Endothelial cell of umbilical vein (primary cell): ENCODE results near the gene COL6A3. TPM values are rescaled to one million over a fixed set of nuclear protein-coding genes. Genes with fewer than 3 reads are reported as not detected.

ENCODE experiments used
- BruUV-seq: library from RNA; stranded (reverse); fragments of 400-500 nt; replicated peaks from 2 replicates; lab custom pipeline; 2021; lab: Mats Ljungman, UMichigan
- CTCF ChIA-PET: fragments of 300-600, 350-600 bp; sonication (Branson Sonifier 250); formaldehyde crosslinking; loops from one replicate; lab custom pipeline; 2021; ENCODE audit warnings: antibody characterized with exemption, inconsistent platforms; lab: Charles Lee
- POLR2A ChIA-PET: fragments of 300-600, 350-600 bp; sonication (Branson Sonifier 250); formaldehyde crosslinking; loops from one replicate; lab custom pipeline; 2021; ENCODE audit warnings: antibody characterized with exemption, inconsistent platforms; lab: Charles Lee
- DNase-seq: peaks from one replicate; pipeline ENCODE4 v3.0.0-alpha.2; 2011; ENCODE audit warnings: low read depth, low spot score
- FAIRE-seq: peaks from 2 replicates; lab custom pipeline; 2011; peaks lifted over from hg19 to GRCh38; lab: Jason Lieb, UNC
- H2AFZ ChIP-seq: 2 replicates; pipeline ENCODE4 v1.6.0; 2012; ENCODE audit warnings: low read depth, low read length, control low read depth, inconsistent platforms
- H3K27ac ChIP-seq: 2 replicates; pipeline ENCODE4 v1.5.1; 2011; ENCODE audit warnings: low read depth, mild to moderate bottlenecking, control low read depth, low read length, moderate library complexity; ENCODE audit not compliant: insufficient read depth
- H3K27me3 ChIP-seq, 2 experiments: 2 replicates each; pipeline versions ENCODE4 v1.6.0 to v1.6.1; 2011; ENCODE audit warnings: low read length in 2 of 2, mixed read lengths in 1 of 2; ENCODE audit not compliant: control insufficient read depth in 2 of 2, insufficient read depth in 2 of 2
- H3K36me3 ChIP-seq, 2 experiments: 2 replicates in 1 of 2; 3 replicates in 1 of 2; pipeline ENCODE4 v1.5.1; 2011; ENCODE audit warnings: low read length in 2 of 2, mild to moderate bottlenecking in 1 of 2, moderate library complexity in 1 of 2; ENCODE audit not compliant: control insufficient read depth in 2 of 2, insufficient read depth in 2 of 2; ENCODE audit errors: extremely low read depth in 1 of 2
- H3K4me1 ChIP-seq: 3 replicates; pipeline ENCODE4 v1.5.1; 2011; ENCODE audit warnings: mild to moderate bottlenecking, low read length; ENCODE audit not compliant: control insufficient read depth, insufficient read depth; ENCODE audit errors: extremely low read depth
- H3K4me2 ChIP-seq: 2 replicates; pipeline ENCODE4 v1.6.1; 2011; ENCODE audit warnings: low read length, control low read depth, mixed read lengths; ENCODE audit not compliant: insufficient read depth
- H3K4me3 ChIP-seq, 3 experiments: fragments of 200-600 bp in 1 of 3; sonication (generic), shearing (Covaris generic) in 1 of 3; replicated peaks in 1 of 3; 2 replicates each; pipeline ENCODE4 v1.5.1; 2011 to 2016; ENCODE audit warnings: control low read depth in 3 of 3, low read length in 3 of 3, mild to moderate bottlenecking in 2 of 3, inconsistent platforms in 1 of 3, low read depth in 1 of 3, moderate library complexity in 1 of 3; ENCODE audit not compliant: insufficient read depth in 1 of 3
- H3K79me2 ChIP-seq: 2 replicates; pipeline ENCODE4 v1.6.0; 2012; ENCODE audit warnings: low read length, inconsistent platforms; ENCODE audit not compliant: control insufficient read depth, insufficient read depth
- H3K9ac ChIP-seq: replicated peaks from 2 replicates; pipeline ENCODE3; 2011; ENCODE audit warnings: low read length, control low read depth; ENCODE audit not compliant: insufficient read depth; ENCODE audit errors: extremely low read depth
- H3K9me1 ChIP-seq: replicated peaks from 3 replicates; pipeline ENCODE4 v1.6.0; 2011; ENCODE audit warnings: mild to moderate bottlenecking, low read length; ENCODE audit not compliant: control insufficient read depth, insufficient read depth; ENCODE audit errors: extremely low read depth
- H3K9me3 ChIP-seq: replicated peaks from 2 replicates; pipeline ENCODE4 v1.5.1; 2012; ENCODE audit warnings: low read length, inconsistent platforms; ENCODE audit not compliant: control insufficient read depth, insufficient read depth
- H4K20me1 ChIP-seq: replicated peaks from 2 replicates; pipeline ENCODE3; 2011; ENCODE audit warnings: mild to moderate bottlenecking, low read length; ENCODE audit not compliant: control insufficient read depth, insufficient read depth; ENCODE audit errors: extremely low read depth
- CTCF ChIP-seq, 2 donors: IDR thresholded peaks; 1 replicate in 1 of 2; 2 replicates in 1 of 2; pipeline ENCODE4 v1.5.1; 2011; ENCODE audit warnings: low read length in 2 of 2, mild to moderate bottlenecking in 2 of 2, moderate library complexity in 2 of 2, control low read depth in 1 of 2, inconsistent platforms in 1 of 2, low read depth in 1 of 2; ENCODE audit not compliant: insufficient read depth in 1 of 2; ENCODE audit errors: extremely low read depth in 1 of 2
- EZH2 ChIP-seq: IDR thresholded peaks from 2 replicates; pipeline ENCODE4 v1.6.1; 2012; ENCODE audit warnings: borderline replicate concordance, low read depth, mild to moderate bottlenecking, moderate library complexity, low read length, inconsistent platforms; ENCODE audit not compliant: severe bottlenecking
- FOS ChIP-seq: IDR thresholded peaks from 2 replicates; pipeline ENCODE4 v1.6.1; 2011; ENCODE audit warnings: mild to moderate bottlenecking, low read length, moderate library complexity, borderline replicate concordance; ENCODE audit not compliant: insufficient read depth
- GATA2 ChIP-seq: IDR thresholded peaks from 2 replicates; pipeline ENCODE4 v1.7.0; 2011; ENCODE audit warnings: low read depth, mild to moderate bottlenecking, moderate library complexity, mixed read lengths, low read length; ENCODE audit not compliant: insufficient read length, insufficient read depth
- JUN ChIP-seq: IDR thresholded peaks from 2 replicates; pipeline ENCODE4 v1.6.1; 2011; ENCODE audit warnings: borderline replicate concordance, low read depth; ENCODE audit not compliant: insufficient read length, insufficient read depth
- MAX ChIP-seq: IDR thresholded peaks from 2 replicates; pipeline ENCODE4 v1.6.1; 2011; ENCODE audit not compliant: insufficient read depth, insufficient read length
- MYC ChIP-seq: IDR thresholded peaks from one replicate; pipeline ENCODE4 v1.6.1; 2011; ENCODE audit warnings: mild to moderate bottlenecking, low read depth, low read length
- POLR2A ChIP-seq: IDR thresholded peaks from 2 replicates; pipeline ENCODE4 v1.6.1; 2012; ENCODE audit warnings: low read depth, mild to moderate bottlenecking, control low read depth, low read length
- POLR2AphosphoS5 ChIP-seq: IDR thresholded peaks from 2 replicates; pipeline ENCODE4 v1.6.1; 2012; ENCODE audit warnings: low read depth, mild to moderate bottlenecking, control low read depth, low read length, moderate library complexity; ENCODE audit not compliant: insufficient read depth
- dilution Hi-C: fragments of 300-500 bp; cut with MboI; formaldehyde crosslinking; loops from one replicate; pipeline ENCODE4 v1.15.0; 2019; ENCODE audit warnings: low sequenced_read_pairs; ENCODE audit not compliant: extremely low pct_ligation_motif_present
- intact Hi-C: fragments of 100-400 bp; cut with micrococcal nuclease; formaldehyde crosslinking; loops from one replicate; pipeline ENCODE4 v1.10.0; 2022
- polyA plus RNA-seq, 4 experiments: library from polyadenylated mRNA; depleted of rRNA in 3 of 4; stranded (reverse) in 3 of 4; unstranded in 1 of 4; fragments of >200 nt; gene quantifications; 2 replicates each; pipeline versions ENCODE4 v1.2.1 to v1.2.3, GENCODE V29; 2011 to 2012; ENCODE audit warnings: missing spikeins in 1 of 4
- total RNA-seq: library from RNA; stranded (reverse); gene quantifications from 2 replicates; pipeline ENCODE4 v1.2.3, GENCODE V29; 2021

The COL6A3 gene
- total and polyA plus RNA-seq, 2 donors (not counting 3 experiments of a cell fraction or from before 2014, with no cell fraction given) = 0.03 TPM; not detected in 1

- H3K36me3 ChIP-seq = no peaks in the 10 kb centered on the region
- no peaks in the 10 kb centered on the region for H3K4me1 ChIP-seq
- H3K4me3 ChIP-seq = no peak overlapping the region
- no peaks in the 10 kb centered on the region for H3K9me1 ChIP-seq
- H2AFZ ChIP-seq = no peak overlapping the region
- H3K4me2 ChIP-seq = no peak overlapping the region
- H3K9ac ChIP-seq = no peak overlapping the region
- H3K27me3 ChIP-seq = no peaks in the 10 kb centered on the region
- no peak for DNase-seq
- dilution Hi-C loops = no loop called here
- intact Hi-C loops = no loop called here
- H3K27ac ChIP-seq = no peak overlapping the region
- ChIA-PET POLR2A (no interaction called here), CTCF (interaction anchor here (1.2 to 1.3 kb wide), 3 partner anchors 32 to 213 kb away, joined by 3 to 4 read pairs (median 4); no protein-coding TSS in a partner anchor)
- H4K20me1 ChIP-seq = no peaks in the 10 kb centered on the region
- no peaks in the 10 kb centered on the region for H3K9me3 ChIP-seq
- FAIRE-seq = no peak
- H3K79me2 ChIP-seq = no peaks in the 10 kb centered on the region
- no TSS peak for BruUV-seq
- TF ChIP-seq JUN (no peak), POLR2A (no peak), EZH2 (no peak), MYC (no peak), MAX (no peak), FOS (no peak), POLR2AphosphoS5 (no peak), GATA2 (no peak), CTCF (IDR thresholded peaks at IDR 0.05; ENCODE audit: extremely low read depth in 1 of 2, insufficient read depth in 1 of 2, low read depth in 1 of 2, low read length in 2 of 2) (no peak)
Observed at GRCh38 chr2:237378650-237379049, 35.3 kb downstream of the COL6A3 start.
